Stimulated activated CD8-positive, alpha-beta memory T cell treated with anti-CD3 and anti-CD28 coated beads, Interleukin-12 subunit alpha, Interleukin-12 subunit beta, amount 100 ng/mL, for 24 hours (primary cell): ENCODE measurements around the gene GTPBP6.
"Not testable (repeated sequence)": the region's sequence is repeated elsewhere in the genome, so short reads cannot be mapped to it uniquely, and the experiment has no call there.

Source experiments
- DNase-seq: peaks from one replicate; pipeline ENCODE4 v3.0.0-alpha.2; 2020; ENCODE audit errors: extremely low read depth

GTPBP6 gene

DNA sequence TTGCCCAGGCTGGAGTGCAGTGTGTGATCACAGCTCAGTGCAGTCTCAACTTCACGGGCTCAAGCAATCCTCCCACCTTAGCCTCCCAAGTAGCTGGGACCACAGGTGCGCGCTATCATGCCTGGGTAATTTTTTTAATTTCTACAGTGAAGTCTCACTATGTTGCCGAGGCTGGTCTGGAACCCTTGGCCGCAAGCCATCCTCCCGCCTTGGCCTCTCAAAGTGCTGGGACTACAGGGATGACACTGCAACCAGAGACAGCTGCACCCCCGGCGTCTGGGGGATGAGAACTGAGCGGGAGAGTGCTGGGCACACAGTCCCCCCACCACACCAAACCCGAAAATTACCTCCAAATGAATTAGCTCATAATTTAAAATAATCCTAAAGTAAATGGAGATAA, 33.1 kb upstream of the GTPBP6 start:
- no peak for DNase-seq

DNA sequence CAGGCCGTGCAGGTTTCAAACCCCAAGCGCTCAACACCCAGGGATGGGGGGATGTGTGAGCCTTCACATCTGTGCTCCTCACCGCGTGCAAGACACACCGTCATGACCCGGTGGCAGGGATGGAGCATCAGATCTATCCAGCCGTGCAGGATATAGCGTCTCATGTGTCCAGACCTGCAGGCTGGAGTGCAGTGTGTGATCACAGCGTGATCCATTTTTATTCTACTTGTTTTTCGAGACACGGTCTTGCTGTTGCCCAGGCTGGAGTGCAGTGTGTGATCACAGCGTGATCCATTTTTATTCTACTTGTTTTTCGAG, 32.7 kb upstream of the GTPBP6 start:
- not testable (repeated sequence) for DNase-seq

- no peak for DNase-seq
Observed at GRCh38 chrX:350534-351323, 32.1 kb upstream of the GTPBP6 start.

DNA sequence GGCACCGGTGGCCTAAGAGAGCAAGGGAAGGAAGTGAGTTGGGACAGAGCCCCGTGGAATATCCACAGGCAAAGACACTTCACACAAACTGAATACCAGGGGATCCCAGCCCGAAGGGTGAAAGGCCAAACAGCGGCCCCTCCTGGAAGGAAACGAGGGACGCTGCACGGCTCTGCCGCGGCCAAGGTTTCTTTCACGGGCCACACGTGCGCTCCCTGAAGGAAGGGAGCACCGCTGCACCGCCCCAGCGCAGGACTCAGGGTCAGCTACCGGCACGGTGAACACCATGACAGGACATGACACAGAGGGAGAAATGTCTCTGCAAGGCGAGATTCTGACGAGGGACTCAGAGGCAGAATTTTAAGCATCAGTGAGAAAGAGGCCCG, 31.5 kb upstream of the GTPBP6 start:
- no peak for DNase-seq

- DNase-seq, result no peak
Observed at GRCh38 chrX:349702-350101, 31.1 kb upstream of the GTPBP6 start.

GRCh38 chrX:349196-349595, 30.6 kb upstream of the GTPBP6 start:
- no peak for DNase-seq

GRCh38 chrX:348461-349117, 30.0 kb upstream of the GTPBP6 start:
- DNase-seq, result no peak

GRCh38 chrX:347351-348117, 28.9 kb upstream of the GTPBP6 start:
- DNase-seq, result no peak

GRCh38 chrX:346034-346813, 27.6 kb upstream of the GTPBP6 start:
- DNase-seq, result no peak

- no peak for DNase-seq
Observed at GRCh38 chrX:345020-345925, 26.7 kb upstream of the GTPBP6 start.

GRCh38 chrX:344371-344901, 25.8 kb upstream of the GTPBP6 start:
- no peak for DNase-seq

DNA sequence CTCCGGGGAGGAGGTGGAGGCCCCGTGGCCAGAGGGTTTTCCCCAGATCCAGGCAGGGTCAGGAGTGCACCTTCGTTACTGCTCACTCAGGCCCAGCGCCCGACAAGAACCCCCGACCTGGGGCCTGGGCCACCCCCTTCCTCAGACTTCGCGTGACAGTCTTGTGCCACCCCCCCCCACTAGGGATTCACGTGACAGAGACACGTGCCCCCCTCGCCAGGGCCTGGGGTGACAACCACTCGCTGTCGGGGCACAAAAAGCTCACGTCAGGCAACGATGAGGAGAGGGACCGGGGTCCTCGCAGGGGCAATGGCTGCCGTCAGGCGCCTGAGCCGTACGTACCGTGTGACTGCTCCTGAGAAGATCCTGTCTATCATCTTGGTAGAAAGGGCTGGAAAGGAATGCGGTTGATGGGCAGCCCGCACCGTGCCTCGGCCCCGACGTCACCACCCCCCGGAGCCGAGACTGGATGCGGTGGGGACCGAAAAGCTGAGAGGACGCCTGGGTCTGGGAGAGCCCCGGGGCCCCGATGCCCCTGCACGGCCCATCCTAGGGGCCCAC, 23.0 kb upstream of the GTPBP6 start:
- no peak for DNase-seq

DNA sequence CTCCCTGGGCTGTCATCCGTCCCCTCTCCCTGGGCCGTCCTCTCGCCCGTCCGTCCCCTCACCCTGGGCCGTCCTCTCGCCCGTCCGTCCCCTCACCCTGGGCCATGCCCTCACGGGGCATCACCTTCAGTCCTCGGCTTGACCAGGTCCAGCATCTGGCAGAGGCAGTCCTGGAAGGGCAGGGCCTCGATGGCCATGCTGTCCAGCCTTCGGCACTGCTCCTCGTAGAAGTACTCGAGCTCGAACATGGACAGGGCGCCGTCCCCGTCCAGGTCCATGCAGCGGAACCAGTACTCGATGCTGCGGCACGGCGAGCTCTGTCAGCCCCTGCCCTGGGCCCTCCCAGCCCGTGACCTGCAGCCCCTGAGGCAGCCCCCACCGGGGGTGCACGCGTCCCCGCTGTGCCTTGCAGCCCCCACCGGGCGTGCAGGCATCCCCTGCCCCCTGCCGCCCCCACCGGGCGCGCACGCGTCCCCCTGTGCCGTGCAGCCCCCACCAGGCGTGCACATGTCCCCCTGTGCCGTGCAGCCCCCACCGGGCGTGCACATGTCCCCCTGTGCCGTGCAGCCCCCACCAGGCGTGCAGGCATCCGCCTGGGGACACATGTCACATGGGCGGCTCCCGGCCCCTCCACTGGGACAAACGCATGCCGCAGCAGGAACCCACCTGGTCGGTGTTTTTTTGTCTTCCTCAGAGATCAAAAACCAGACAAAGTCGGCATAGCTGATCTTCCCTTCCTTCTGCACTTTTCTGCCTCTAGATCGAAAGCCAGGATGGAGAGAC, 22.2 kb upstream of the GTPBP6 start:
- DNase-seq, result no peak

- DNase-seq, result no peak
Observed at GRCh38 chrX:340121-340520, 21.5 kb upstream of the GTPBP6 start.

DNA sequence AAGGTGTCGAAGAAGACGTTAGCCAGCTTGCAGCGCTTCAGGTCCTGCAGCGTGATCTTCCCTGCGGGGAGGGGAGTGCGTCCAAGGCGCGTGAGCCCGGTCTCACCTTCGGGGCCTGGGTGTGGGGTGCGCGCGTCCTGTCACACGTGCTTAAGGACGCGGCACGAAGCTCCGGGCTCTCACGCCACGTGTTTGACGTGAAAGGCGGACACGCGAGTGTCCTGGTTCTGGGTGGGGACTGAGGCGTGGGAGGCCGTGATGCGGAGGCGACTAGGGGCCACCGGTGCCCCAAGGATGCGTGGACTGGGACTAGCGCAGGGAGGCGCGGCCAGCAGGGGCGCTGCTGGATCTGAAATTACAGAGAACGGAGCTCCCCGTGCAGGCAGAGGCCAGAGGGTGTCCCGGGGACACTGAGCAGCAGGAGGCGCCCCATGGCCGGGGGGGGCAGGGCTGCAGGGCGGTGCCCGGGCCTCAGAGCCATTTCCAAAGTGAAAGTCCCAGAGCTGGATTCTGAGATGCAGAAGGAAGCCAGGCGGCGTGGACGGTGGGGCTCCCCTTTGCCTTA, 20.3 kb upstream of the GTPBP6 start:
- DNase-seq, result no peak

DNA sequence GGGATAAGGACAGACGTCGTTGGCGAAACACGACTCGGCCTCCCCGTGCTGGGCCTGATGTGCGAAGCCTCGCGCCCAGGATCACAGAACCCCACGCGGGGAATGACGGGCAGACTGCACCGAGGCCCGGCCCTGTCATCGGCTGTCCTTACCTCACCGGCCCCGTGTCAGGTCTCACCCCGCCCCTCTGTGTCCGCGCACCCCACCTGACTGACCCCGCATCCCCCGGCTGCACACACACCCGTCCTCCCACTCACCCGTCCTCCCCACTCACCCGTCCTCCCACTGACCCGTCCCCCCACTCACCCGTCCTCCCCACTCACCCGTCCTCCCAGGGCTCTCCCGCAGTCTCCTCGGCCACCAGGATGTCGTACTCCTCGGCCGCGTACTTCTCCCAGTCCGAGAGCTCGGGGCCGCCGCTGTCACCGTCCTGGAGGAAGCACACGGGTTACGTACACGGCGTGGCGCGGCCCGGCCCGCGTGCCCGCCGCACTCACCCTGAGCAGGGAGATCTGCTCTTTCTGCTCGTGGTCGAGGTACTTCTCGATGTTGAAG, 19.8 kb upstream of the GTPBP6 start:
- DNase-seq, result no peak

- DNase-seq, result no peak
Observed at GRCh38 chrX:337331-337831, 18.8 kb upstream of the GTPBP6 start.

DNA sequence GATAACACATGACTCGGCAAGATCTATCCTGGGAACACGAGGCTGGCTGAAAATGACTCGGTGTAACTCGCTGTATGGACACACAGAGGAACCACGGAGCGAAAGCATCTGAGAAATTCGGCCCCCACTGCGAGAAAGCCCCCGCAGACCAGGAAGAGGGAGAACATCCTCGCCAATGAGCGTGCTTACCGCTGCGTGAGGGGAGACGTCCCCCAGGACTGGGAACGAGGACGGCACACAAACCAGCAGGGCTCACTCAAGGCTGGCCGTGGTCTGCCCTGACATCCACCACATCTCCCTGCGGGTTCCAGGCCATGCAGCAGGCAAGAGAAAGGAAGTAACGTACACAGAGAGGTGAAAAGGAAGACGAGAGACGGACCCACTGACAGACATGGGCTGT, 17.6 kb upstream of the GTPBP6 start:
- DNase-seq, result no peak

DNA sequence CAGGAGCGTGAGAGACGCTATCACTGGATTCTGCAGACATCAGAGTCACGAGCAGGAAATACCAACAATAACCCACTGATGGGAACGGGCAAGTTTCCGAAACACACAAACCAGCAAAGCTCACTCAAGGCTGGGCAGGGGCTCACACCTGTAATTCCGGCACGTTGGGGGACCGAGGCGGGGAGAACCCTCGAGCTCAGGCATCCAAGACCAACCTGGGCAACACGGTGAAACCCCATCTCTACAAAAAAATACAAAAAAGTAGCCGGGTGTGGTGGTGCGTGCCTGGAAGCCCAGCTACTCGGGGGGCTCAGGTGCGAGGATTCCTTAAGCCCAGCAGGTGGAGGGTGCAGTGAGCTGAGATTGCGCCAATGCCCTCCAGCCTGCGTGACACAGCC, 17.2 kb upstream of the GTPBP6 start:
- no peak for DNase-seq
